NCI-H1105 (cell line): ENCODE measurements around the gene HSD17B10.
"Not testable (repeated sequence)": the region's sequence is repeated elsewhere in the genome, so short reads cannot be mapped to it uniquely, and the experiment has no call there.

Experiments
- DNase-seq: peaks from one replicate; lab custom pipeline; 2025; lab: John Stamatoyannopoulos, UW

HSD17B10 gene

GRCh38 chrX:53437206-53437605, 3.0 kb upstream of the HSD17B10 start:
- no peak for DNase-seq

GRCh38 chrX:53435997-53436396, 1.8 kb upstream of the HSD17B10 start:
- DNase-seq = peak; percentile 37

GRCh38 chrX:53430231-53430630, 3.9 kb downstream of the HSD17B10 start:
- DNase-seq = no peak

GRCh38 chrX:53429755-53430154, 4.4 kb downstream of the HSD17B10 start:
- DNase-seq = no peak

- no peak for DNase-seq
Measured at GRCh38 chrX:53422861-53423306, 11.3 kb downstream of the HSD17B10 start, which contains the start of gene RIBC1. TSS of gene RIBC1 (plus strand) at chrX:53422873. CDS start at chrX:53426277, 3,404 bp downstream.

GRCh38 chrX:53422086-53422860, 11.9 kb downstream of the HSD17B10 start, which contains the start of gene SMC1A:
TSS of gene SMC1A (minus strand) at chrX:53422654. CDS start at chrX:53422600, 54 bp downstream.
- peak; percentile 89 for DNase-seq

GRCh38 chrX:53421772-53422085, 12.4 kb downstream of the HSD17B10 start:
- peak; percentile 46 for DNase-seq

- no peak for DNase-seq
Measured at GRCh38 chrX:53421125-53421524, 13.0 kb downstream of the HSD17B10 start.

- DNase-seq = not testable (repeated sequence)
Measured at GRCh38 chrX:53420351-53420750, 13.8 kb downstream of the HSD17B10 start.

GRCh38 chrX:53412446-53412845, 21.7 kb downstream of the HSD17B10 start:
- no peak for DNase-seq

GRCh38 chrX:53403535-53403934, 30.6 kb downstream of the HSD17B10 start:
- DNase-seq = no peak

- DNase-seq = no peak
Measured at GRCh38 chrX:53398216-53398615, 36.0 kb downstream of the HSD17B10 start.

GRCh38 chrX:53395605-53396298, 38.4 kb downstream of the HSD17B10 start:
- no peak for DNase-seq

- DNase-seq = no peak
Measured at GRCh38 chrX:53383376-53384076, 50.6 kb downstream of the HSD17B10 start.
